Panc1 (cell line): Measurements from ENCODE around the gene ADA. TPM values are rescaled to one million over a fixed set of nuclear protein-coding genes. Genes with fewer than 3 reads are reported as not detected.

Experiments
- ATAC-seq: fragments of 200-7000 bp; cut with Tn5 transposase; 2 replicates; pipeline ENCODE4 v1.9.1; 2020; ENCODE audit warnings: mild to moderate bottlenecking, moderate library complexity
- BruUV-seq: library from RNA; stranded (reverse); fragments of 400-500 nt; replicated peaks from 2 replicates; lab custom pipeline; 2021; lab: Mats Ljungman, UMichigan
- CTCF ChIA-PET: fragments of 300-600 bp; sonication (Branson Sonifier 250); formaldehyde crosslinking; loops from one replicate; lab custom pipeline; 2022; ENCODE audit warnings: antibody characterized with exemption; lab: Charles Lee
- POLR2A ChIA-PET: fragments of 300-600 bp; sonication (Branson Sonifier 250); formaldehyde crosslinking; loops from one replicate; lab custom pipeline; 2022; ENCODE audit warnings: antibody characterized with exemption; lab: Charles Lee
- DNase-seq: peaks from one replicate; pipeline ENCODE4 v3.0.0-alpha.2; 2010; ENCODE audit warnings: low read depth, low spot score
- H3K27ac ChIP-seq: 2 replicates; pipeline ENCODE4 v1.5.1; 2011; ENCODE audit warnings: mild to moderate bottlenecking, low read length, inconsistent platforms
- H3K27me3 ChIP-seq: fragments of 200-500 bp; sonication (Bioruptor generic); 2 replicates; pipeline ENCODE4 v1.6.0; 2014; ENCODE audit warnings: low read length, inconsistent platforms; ENCODE audit not compliant: control insufficient read depth, insufficient read depth
- H3K36me3 ChIP-seq: fragments of 200-500 bp; sonication (Bioruptor generic); 2 replicates; pipeline ENCODE4 v1.5.1; 2014; ENCODE audit warnings: inconsistent platforms, mild to moderate bottlenecking, low read length, moderate library complexity; ENCODE audit not compliant: control insufficient read depth, insufficient read depth
- H3K4me1 ChIP-seq: 2 replicates; pipeline ENCODE4 v1.5.1; 2011; ENCODE audit warnings: inconsistent platforms, mild to moderate bottlenecking, low read length, moderate library complexity; ENCODE audit not compliant: control insufficient read depth, insufficient read depth
- H3K4me3 ChIP-seq, 2 experiments: 2 replicates each; pipeline ENCODE4 v1.5.1; 2011 to 2012; ENCODE audit warnings: low read depth in 2 of 2, low read length in 2 of 2, mild to moderate bottlenecking in 2 of 2, inconsistent platforms in 1 of 2, moderate library complexity in 1 of 2
- H3K9me3 ChIP-seq: fragments of 200-500 bp; sonication (Bioruptor generic); 2 replicates; pipeline ENCODE4 v1.5.1; 2014; ENCODE audit warnings: low read depth, mild to moderate bottlenecking, inconsistent platforms, low read length, moderate library complexity; ENCODE audit not compliant: control insufficient read depth, insufficient read depth
- CTCF ChIP-seq: fragments of 450-650 bp; IDR thresholded peaks from 2 replicates; pipeline ENCODE4 v1.5.1; 2017; ENCODE audit warnings: mild to moderate bottlenecking
- POLR2AphosphoS5 ChIP-seq: IDR thresholded peaks from 2 replicates; pipeline ENCODE4 v1.6.1; 2012; ENCODE audit warnings: mild to moderate bottlenecking, low read depth, low read length, moderate library complexity
- REST ChIP-seq, 2 experiments: IDR thresholded peaks; 2 replicates each; pipeline ENCODE4 v1.6.1; 2011 to 2012; ENCODE audit warnings: low read depth in 2 of 2, control low read depth in 1 of 2, low read length in 1 of 2, mild to moderate bottlenecking in 1 of 2, moderate library complexity in 1 of 2; ENCODE audit not compliant: insufficient read depth in 1 of 2
- SIN3A ChIP-seq: IDR thresholded peaks from 2 replicates; pipeline ENCODE4 v1.6.1; 2012; ENCODE audit warnings: low read depth, mild to moderate bottlenecking, low read length, moderate library complexity, borderline replicate concordance; ENCODE audit not compliant: insufficient read depth
- TCF7L2 ChIP-seq: IDR thresholded peaks from 2 replicates; pipeline ENCODE4 v1.6.1; 2011; ENCODE audit warnings: mild to moderate bottlenecking, low read depth, low read length, inconsistent platforms
- in situ Hi-C: cut with HindIII; loops from 2 replicates; pipeline ENCODE4 v1.10.0; 2016; ENCODE audit warnings: low sequenced_read_pairs, low pct_unique_long_range_greater_than_20kb
- intact Hi-C: fragments of 100-400 bp; cut with micrococcal nuclease; formaldehyde crosslinking; loops from one replicate; pipeline ENCODE4 v1.10.0; 2022; ENCODE audit not compliant: unreplicated experiment
- total RNA-seq: library from RNA; stranded (reverse); gene quantifications from one replicate; pipeline ENCODE4 v1.2.1, GENCODE V29; 2021; ENCODE audit not compliant: unreplicated experiment

The ADA gene
- total RNA-seq, 1 experiment from 2014 or later = 53.8 TPM

GRCh38 chr20:44635877-44636276 is 15.6 kb downstream of the ADA start:
- BruUV-seq = no TSS peak
- no peaks in the 10 kb centered on the region for H3K27me3 ChIP-seq
- ChIA-PET CTCF (no interaction called here), POLR2A (interaction anchor here (0.6 kb wide), 1 partner anchor 92 kb away, joined by 8 read pairs; no protein-coding TSS in a partner anchor)
- peaks cover 2% of the 10 kb centered on the region; the same call in 1 of the 2 replicates for H3K36me3 ChIP-seq
- H3K9me3 ChIP-seq = no peaks in the 10 kb centered on the region
- in situ Hi-C loops (no loop called here), intact Hi-C loops (no loop called here)
- no peaks in the 10 kb centered on the region for H3K4me1 ChIP-seq
- ATAC-seq (no peak), DNase-seq (no peak)
- TF ChIP-seq SIN3A (no peak), CTCF (no peak), POLR2AphosphoS5 (no peak), REST (IDR thresholded peaks at IDR 0.05; ENCODE audit: insufficient read depth in 1 of 2, low read depth in 2 of 2, low read length in 1 of 2) (no peak), TCF7L2 (no peak)
- no peak overlapping the region for H3K4me3 ChIP-seq
- no peak overlapping the region for H3K27ac ChIP-seq

GRCh38 chr20:44633872-44634600 is 17.5 kb downstream of the ADA start:
- CTCF ChIA-PET = interaction anchor here (0.6 kb wide), 1 partner anchor 551 kb away, joined by 3 read pairs; no protein-coding TSS in a partner anchor
- POLR2A ChIA-PET = no interaction called here
- ATAC-seq = no peak
- Histone ChIP-seq H3K9me3 (no peaks in the 10 kb centered on the region), H3K4me1 (no peaks in the 10 kb centered on the region), H3K36me3 (peaks cover 2% of the 10 kb centered on the region; the same call in 1 of the 2 replicates), H3K27ac (no peak overlapping the region), H3K27me3 (no peaks in the 10 kb centered on the region), H3K4me3 (no peak overlapping the region)
- no TSS peak for BruUV-seq
- DNase-seq = no peak
- intact Hi-C loops = no loop called here
- in situ Hi-C loops = no loop called here
- TF ChIP-seq SIN3A (no peak), CTCF (no peak), POLR2AphosphoS5 (no peak), TCF7L2 (no peak), REST (IDR thresholded peaks at IDR 0.05; ENCODE audit: insufficient read depth in 1 of 2, low read depth in 2 of 2, low read length in 1 of 2) (no peak)
